Measurements from ENCODE around the gene B4GAT1. TPM values are rescaled to one million over a fixed set of nuclear protein-coding genes. Genes with fewer than 3 reads are reported as not detected.

Gene B4GAT1
- total and polyA plus RNA-seq, 2 donors (not counting 1 experiment from before 2014, with no cell fraction given) = 1.4 to 5.2 TPM

GRCh38 chr11:66360406-66361073 is 13.1 kb upstream of the B4GAT1 start:
- intact Hi-C loops (cut with micrococcal nuclease) = no loop called here
- H3K9me3 ChIP-seq (ENCODE audit: control extremely low read depth in 1 of 3, control insufficient read depth in 2 of 3, insufficient read depth in 1 of 3, low read length in 2 of 3) = no peaks in the 10 kb centered on the region
- no peak for DNase-seq
- no peak overlapping the region for H3K4me2 ChIP-seq (replicated peaks; ENCODE audit: low read depth, low read length, poor library complexity, severe bottlenecking)
- WGBS (ENCODE audit: insufficient coverage) = 94% methylated on average over 8 of the region's 15 CpGs
- H3K27ac ChIP-seq (ENCODE audit: low read length in 2 of 2) = no peak overlapping the region
- POLR2A ChIA-PET = interaction anchor here (0.7 kb wide), 1 partner anchor 1346 kb away, joined by 7 read pairs; no protein-coding TSS in a partner anchor
- H3K4me1 ChIP-seq (ENCODE audit: control insufficient read depth in 2 of 2, insufficient read depth in 2 of 2, low read length in 2 of 2) = no peaks in the 10 kb centered on the region
- no peaks in the 10 kb centered on the region for H3K79me2 ChIP-seq (ENCODE audit: control insufficient read depth, insufficient read depth, low read length)
- no peaks in the 10 kb centered on the region for H3K27me3 ChIP-seq (replicated peaks in 1 of 4; ENCODE audit: control extremely low read depth in 1 of 4, control insufficient read depth in 3 of 4, insufficient read depth in 4 of 4, low read length in 3 of 4)
- Mint-ChIP-seq H3K4me3 (no peak overlapping the region), H3K27me3 (no peaks in the 10 kb centered on the region), H3K4me1 (no peaks in the 10 kb centered on the region), H3K9me3 (ENCODE audit: insufficient read depth) (no peaks in the 10 kb centered on the region), H3K27ac (no peak overlapping the region)
- CTCF ChIA-PET = interaction anchor here (0.5 to 0.9 kb wide), 2 partner anchors 19 to 26 kb away, joined by 3 read pairs; no protein-coding TSS in a partner anchor
- H3K4me3 ChIP-seq (ENCODE audit: control extremely low read depth in 1 of 5, extremely low read depth in 1 of 5, insufficient read depth in 1 of 5, low read depth in 2 of 5, low read length in 4 of 5) = no peak overlapping the region
- no peaks in the 10 kb centered on the region for H4K20me1 ChIP-seq (ENCODE audit: control insufficient read depth, insufficient read depth, low read length, poor library complexity, severe bottlenecking)
- H2AFZ ChIP-seq (ENCODE audit: insufficient read depth, low read depth, low read length, poor library complexity, severe bottlenecking) = no peak overlapping the region
- no peaks in the 10 kb centered on the region for H3K36me3 ChIP-seq (replicated peaks in 1 of 2; ENCODE audit: control extremely low read depth in 1 of 2, control insufficient read depth in 1 of 2, extremely low read depth in 1 of 2, insufficient read depth in 2 of 2, low read length in 1 of 2)
- TF ChIP-seq, protein P1, sequence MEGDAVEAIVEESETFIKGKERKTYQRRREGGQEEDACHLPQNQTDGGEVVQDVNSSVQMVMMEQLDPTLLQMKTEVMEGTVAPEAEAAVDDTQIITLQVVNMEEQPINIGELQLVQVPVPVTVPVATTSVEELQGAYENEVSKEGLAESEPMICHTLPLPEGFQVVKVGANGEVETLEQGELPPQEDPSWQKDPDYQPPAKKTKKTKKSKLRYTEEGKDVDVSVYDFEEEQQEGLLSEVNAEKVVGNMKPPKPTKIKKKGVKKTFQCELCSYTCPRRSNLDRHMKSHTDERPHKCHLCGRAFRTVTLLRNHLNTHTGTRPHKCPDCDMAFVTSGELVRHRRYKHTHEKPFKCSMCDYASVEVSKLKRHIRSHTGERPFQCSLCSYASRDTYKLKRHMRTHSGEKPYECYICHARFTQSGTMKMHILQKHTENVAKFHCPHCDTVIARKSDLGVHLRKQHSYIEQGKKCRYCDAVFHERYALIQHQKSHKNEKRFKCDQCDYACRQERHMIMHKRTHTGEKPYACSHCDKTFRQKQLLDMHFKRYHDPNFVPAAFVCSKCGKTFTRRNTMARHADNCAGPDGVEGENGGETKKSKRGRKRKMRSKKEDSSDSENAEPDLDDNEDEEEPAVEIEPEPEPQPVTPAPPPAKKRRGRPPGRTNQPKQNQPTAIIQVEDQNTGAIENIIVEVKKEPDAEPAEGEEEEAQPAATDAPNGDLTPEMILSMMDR (IDR thresholded peaks at IDR 0.05) = no peak
- TF ChIP-seq EZH2 (IDR thresholded peaks at IDR 0.05; ENCODE audit: borderline replicate concordance, insufficient read depth, low read depth, low read length, poor library complexity, severe bottlenecking) = no peak
- ATAC-seq (ENCODE audit: low read depth) = no peak
- H3K9ac ChIP-seq (ENCODE audit: low read length) = no peak overlapping the region

DNA sequence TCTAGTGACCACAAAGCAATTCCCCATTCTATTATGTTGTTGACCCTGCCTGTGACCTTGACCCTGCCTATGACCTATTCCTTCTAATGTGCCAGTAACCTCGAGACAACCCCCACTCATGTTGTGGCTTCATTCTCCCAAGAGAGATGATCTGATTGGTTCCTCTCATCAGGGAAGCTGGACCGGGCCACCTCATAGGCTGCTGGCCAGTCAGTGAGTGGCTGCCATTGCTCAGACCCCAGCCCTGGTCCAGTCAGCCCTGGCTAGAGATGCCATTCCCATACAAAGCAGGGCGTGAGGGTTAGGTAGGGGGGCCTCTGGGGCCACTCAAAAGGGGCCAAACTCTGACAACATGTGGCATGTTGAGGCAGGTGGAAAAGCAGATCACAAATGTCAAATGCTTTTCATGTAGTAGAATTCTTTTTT is 12.2 kb upstream of the B4GAT1 start:
- H3K27me3 ChIP-seq (replicated peaks in 1 of 4; ENCODE audit: control extremely low read depth in 1 of 4, control insufficient read depth in 3 of 4, insufficient read depth in 4 of 4, low read length in 3 of 4) = no peaks in the 10 kb centered on the region
- no peaks in the 10 kb centered on the region for H3K9me3 ChIP-seq (ENCODE audit: control extremely low read depth in 1 of 3, control insufficient read depth in 2 of 3, insufficient read depth in 1 of 3, low read length in 2 of 3)
- DNase-seq (no peak), ATAC-seq (ENCODE audit: low read depth) (no peak)
- H3K4me2 ChIP-seq (replicated peaks; ENCODE audit: low read depth, low read length, poor library complexity, severe bottlenecking) = no peak overlapping the region
- H3K36me3 ChIP-seq (replicated peaks in 1 of 2; ENCODE audit: control extremely low read depth in 1 of 2, control insufficient read depth in 1 of 2, extremely low read depth in 1 of 2, insufficient read depth in 2 of 2, low read length in 1 of 2) = no peaks in the 10 kb centered on the region
- H3K4me3 Mint-ChIP-seq = no peak overlapping the region
- intact Hi-C loops (cut with micrococcal nuclease) = no loop called here
- ChIA-PET POLR2A (interaction anchor here (0.5 to 0.7 kb wide), 2 partner anchors 71 to 1345 kb away, joined by 7 read pairs; no protein-coding TSS in a partner anchor), CTCF (no interaction called here)
- no peaks in the 10 kb centered on the region for H4K20me1 ChIP-seq (ENCODE audit: control insufficient read depth, insufficient read depth, low read length, poor library complexity, severe bottlenecking)
- H3K9me3 Mint-ChIP-seq (ENCODE audit: insufficient read depth) = no peaks in the 10 kb centered on the region
- WGBS (ENCODE audit: insufficient coverage) = 81% methylated on average over 2 of the region's 3 CpGs
- no peak for TF ChIP-seq EZH2 (IDR thresholded peaks at IDR 0.05; ENCODE audit: borderline replicate concordance, insufficient read depth, low read depth, low read length, poor library complexity, severe bottlenecking)
- TF ChIP-seq, protein P1 (IDR thresholded peaks at IDR 0.05) = no peak
- H3K4me1 Mint-ChIP-seq = no peaks in the 10 kb centered on the region
- H2AFZ ChIP-seq (ENCODE audit: insufficient read depth, low read depth, low read length, poor library complexity, severe bottlenecking) = no peak overlapping the region
- no peaks in the 10 kb centered on the region for H3K27me3 Mint-ChIP-seq
- no peak overlapping the region for H3K4me3 ChIP-seq (ENCODE audit: control extremely low read depth in 1 of 5, extremely low read depth in 1 of 5, insufficient read depth in 1 of 5, low read depth in 2 of 5, low read length in 4 of 5)
- H3K9ac ChIP-seq (ENCODE audit: low read length) = no peak overlapping the region
- H3K4me1 ChIP-seq (ENCODE audit: control insufficient read depth in 2 of 2, insufficient read depth in 2 of 2, low read length in 2 of 2) = no peaks in the 10 kb centered on the region
- no peak overlapping the region for H3K27ac Mint-ChIP-seq
- H3K79me2 ChIP-seq (ENCODE audit: control insufficient read depth, insufficient read depth, low read length) = no peaks in the 10 kb centered on the region
- H3K27ac ChIP-seq (ENCODE audit: low read length in 2 of 2) = no peak overlapping the region
